Adipocyte (in vitro differentiated cells): Measurements from ENCODE around the gene SLC25A18.
"Not testable (repeated sequence)": the region's sequence is repeated elsewhere in the genome, so short reads cannot be mapped to it uniquely, and the experiment has no call there.

Experiments used
- DNase-seq: peaks from one replicate; pipeline ENCODE4 v3.0.0-alpha.2; 2015; ENCODE audit warnings: low read depth
- H3K27me3 ChIP-seq: replicated peaks from 2 replicates; pipeline ENCODE4 v1.7.0; 2013; ENCODE audit warnings: mild to moderate bottlenecking, low read length, moderate library complexity; ENCODE audit not compliant: control insufficient read depth, insufficient read depth
- H3K36me3 ChIP-seq: 2 replicates; pipeline ENCODE4 v1.7.0; 2013; ENCODE audit warnings: low read length, mild to moderate bottlenecking, moderate library complexity; ENCODE audit not compliant: control insufficient read depth, insufficient read depth, severe bottlenecking
- H3K4me1 ChIP-seq: 2 replicates; pipeline ENCODE4 v1.7.0; 2013; ENCODE audit warnings: mild to moderate bottlenecking, low read length, moderate library complexity; ENCODE audit not compliant: control insufficient read depth, insufficient read depth
- H3K4me3 ChIP-seq: 2 replicates; pipeline ENCODE4 v1.7.0; 2013; ENCODE audit warnings: mild to moderate bottlenecking, low read length, moderate library complexity
- H3K9ac ChIP-seq: 2 replicates; pipeline ENCODE4 v1.7.0; 2013; ENCODE audit warnings: mild to moderate bottlenecking, low read length, moderate library complexity
- H3K9me3 ChIP-seq: 2 replicates; pipeline ENCODE4 v1.7.0; 2013; ENCODE audit warnings: mild to moderate bottlenecking, low read length, moderate library complexity; ENCODE audit not compliant: control insufficient read depth

SLC25A18 gene

DNA sequence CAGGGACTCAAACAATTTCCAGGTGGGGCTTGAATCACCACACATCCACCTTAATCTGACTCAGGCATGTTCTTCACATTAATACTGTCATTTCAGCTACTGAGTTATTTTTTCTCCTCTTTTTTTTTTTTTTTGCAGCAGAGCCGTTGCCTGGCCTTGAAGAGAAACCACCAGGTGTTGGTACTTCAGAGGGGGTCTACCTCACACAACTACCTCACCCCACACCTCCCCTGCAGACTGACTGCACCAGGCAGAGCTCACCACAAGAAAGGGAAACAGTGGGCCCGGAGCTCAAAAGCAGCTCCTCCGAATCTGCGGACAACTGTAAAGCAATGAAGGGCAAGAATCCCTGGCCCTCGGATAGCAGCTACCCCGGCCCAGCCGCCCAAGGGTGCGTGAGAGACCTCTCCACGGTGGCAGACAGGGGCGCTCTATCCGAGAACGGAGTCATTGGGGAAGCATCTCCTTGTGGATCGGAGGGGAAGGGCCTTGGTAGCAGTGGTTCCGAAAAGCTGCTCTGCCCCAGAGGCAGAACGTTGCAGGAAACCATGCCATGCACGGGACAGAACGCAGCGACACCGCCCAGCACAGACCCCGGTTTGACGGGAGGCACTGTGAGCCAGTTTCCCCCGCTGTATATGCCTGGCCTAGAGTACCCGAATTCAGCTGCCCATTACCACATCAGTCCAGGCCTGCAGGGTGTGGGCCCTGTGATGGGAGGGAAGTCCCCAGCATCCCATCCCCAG lies 15.1 kb upstream of the SLC25A18 start:
- Histone ChIP-seq H3K4me3 (no peak overlapping the region), H3K36me3 (no peaks in the 10 kb centered on the region)

DNA sequence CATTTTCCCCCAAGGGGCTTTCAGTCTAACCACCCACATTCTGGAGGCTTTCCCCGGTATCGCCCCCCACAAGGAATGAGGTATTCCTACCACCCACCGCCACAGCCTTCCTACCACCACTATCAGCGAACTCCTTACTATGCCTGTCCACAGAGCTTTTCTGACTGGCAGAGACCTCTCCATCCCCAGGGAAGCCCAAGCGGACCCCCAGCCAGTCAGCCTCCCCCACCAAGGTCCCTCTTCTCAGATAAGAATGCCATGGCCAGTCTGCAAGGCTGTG lies 14.6 kb upstream of the SLC25A18 start:
- Histone ChIP-seq H3K4me3 (no peak overlapping the region), H3K9ac (no peak overlapping the region), H3K36me3 (no peaks in the 10 kb centered on the region), H3K27me3 (peaks cover 12% of the 10 kb centered on the region), H3K4me1 (no peaks in the 10 kb centered on the region), H3K9me3 (no peaks in the 10 kb centered on the region)
- DNase-seq, result no peak

More for the DNA sequence above, 15.1 kb upstream of the SLC25A18 start:
- H3K9ac ChIP-seq, result no peak overlapping the region
- DNase-seq, result no peak
- H3K4me1 ChIP-seq, result no peaks in the 10 kb centered on the region
- no peaks in the 10 kb centered on the region for H3K9me3 ChIP-seq
- H3K27me3 ChIP-seq, result peaks cover 9% of the 10 kb centered on the region

DNA sequence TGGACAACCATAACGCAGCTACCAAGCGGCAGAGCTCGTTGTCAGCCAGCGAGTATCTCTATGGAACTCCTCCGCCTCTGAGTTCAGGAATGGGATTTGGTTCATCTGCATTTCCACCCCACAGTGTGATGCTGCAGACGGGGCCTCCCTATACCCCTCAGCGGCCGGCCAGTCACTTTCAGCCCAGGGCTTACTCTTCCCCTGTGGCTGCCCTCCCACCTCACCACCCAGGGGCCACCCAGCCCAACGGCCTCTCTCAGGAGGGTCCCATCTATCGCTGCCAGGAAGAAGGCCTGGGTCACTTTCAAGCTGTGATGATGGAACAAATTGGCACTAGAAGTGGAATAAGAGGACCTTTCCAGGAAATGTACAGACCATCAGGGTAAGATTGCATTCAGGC lies 14.1 kb upstream of the SLC25A18 start:
- Histone ChIP-seq H3K4me1 (no peaks in the 10 kb centered on the region), H3K9ac (no peak overlapping the region), H3K4me3 (no peak overlapping the region), H3K9me3 (no peaks in the 10 kb centered on the region), H3K27me3 (peaks cover 12% of the 10 kb centered on the region), H3K36me3 (no peaks in the 10 kb centered on the region)
- no peak for DNase-seq

DNA sequence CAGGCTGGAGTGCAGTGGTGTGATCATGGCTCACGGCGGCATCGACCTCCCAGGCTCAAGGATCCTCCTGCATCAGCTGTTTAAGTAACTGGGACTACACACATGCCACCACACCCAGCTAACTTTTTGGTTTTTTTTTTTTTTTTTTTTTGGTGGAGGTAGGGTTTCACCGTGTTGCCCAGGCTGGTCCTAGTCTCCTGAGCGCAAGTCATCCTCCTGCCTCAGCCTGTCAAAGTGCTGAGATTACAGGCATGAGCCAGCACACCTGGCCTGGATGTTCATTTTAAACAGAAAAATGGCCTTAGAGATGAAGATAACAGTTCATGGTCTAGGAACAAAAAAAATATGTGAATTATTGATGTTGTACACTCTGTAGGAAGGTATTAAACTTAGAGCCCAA lies 13.6 kb upstream of the SLC25A18 start:
- DNase-seq, result no peak
- Histone ChIP-seq H3K4me3 (no peak overlapping the region), H3K9ac (no peak overlapping the region), H3K9me3 (no peaks in the 10 kb centered on the region), H3K27me3 (peaks cover 12% of the 10 kb centered on the region), H3K36me3 (no peaks in the 10 kb centered on the region), H3K4me1 (no peaks in the 10 kb centered on the region)

DNA sequence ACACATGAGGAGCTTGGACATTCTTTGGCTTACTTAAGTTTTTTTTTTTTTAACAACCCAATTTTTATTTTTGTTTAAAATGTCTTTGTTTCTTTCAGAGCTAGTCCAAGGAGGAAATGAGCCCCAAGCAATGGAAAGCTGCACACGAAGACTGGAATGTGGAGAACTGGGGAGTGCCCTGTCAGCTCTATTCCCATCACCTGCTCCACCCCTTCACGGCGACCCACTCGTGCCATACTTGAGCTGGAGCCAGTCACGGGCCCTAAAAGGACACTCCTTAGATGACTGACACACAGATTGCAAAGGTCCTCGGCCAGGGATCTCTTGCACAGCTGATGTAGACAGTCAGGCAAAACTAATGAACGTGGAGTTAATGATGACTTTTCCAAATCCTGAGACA lies 10.6 kb upstream of the SLC25A18 start:
- Histone ChIP-seq H3K27me3 (peaks cover 12% of the 10 kb centered on the region), H3K4me3 (no peak overlapping the region), H3K36me3 (no peaks in the 10 kb centered on the region), H3K4me1 (no peaks in the 10 kb centered on the region), H3K9me3 (no peaks in the 10 kb centered on the region), H3K9ac (no peak overlapping the region)
- DNase-seq, result no peak

DNA sequence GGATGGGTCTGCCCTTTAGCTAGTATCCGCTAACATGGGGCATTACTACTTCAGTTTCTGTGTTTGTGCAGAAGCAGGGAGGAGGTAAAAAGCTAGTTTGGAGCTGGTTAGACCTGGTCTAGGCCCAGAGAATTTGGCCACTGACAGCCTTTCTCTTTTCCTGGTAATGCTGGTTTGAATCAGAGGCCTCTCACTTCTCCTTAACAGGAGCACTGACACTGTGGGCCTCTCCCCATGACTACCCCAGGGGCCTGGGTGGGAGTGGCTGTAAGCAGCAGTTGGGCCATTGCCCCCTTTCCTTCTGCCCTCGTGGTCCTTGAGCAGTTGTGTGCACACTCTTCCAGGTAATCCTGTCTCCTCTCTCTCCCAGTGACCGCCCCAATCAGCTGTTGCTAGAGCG lies 8.5 kb upstream of the SLC25A18 start:
- Histone ChIP-seq H3K4me1 (peaks cover 3% of the 10 kb centered on the region), H3K9ac (no peak overlapping the region), H3K27me3 (peaks cover 10% of the 10 kb centered on the region), H3K9me3 (no peaks in the 10 kb centered on the region), H3K36me3 (no peaks in the 10 kb centered on the region), H3K4me3 (no peak overlapping the region)
- no peak for DNase-seq

DNA sequence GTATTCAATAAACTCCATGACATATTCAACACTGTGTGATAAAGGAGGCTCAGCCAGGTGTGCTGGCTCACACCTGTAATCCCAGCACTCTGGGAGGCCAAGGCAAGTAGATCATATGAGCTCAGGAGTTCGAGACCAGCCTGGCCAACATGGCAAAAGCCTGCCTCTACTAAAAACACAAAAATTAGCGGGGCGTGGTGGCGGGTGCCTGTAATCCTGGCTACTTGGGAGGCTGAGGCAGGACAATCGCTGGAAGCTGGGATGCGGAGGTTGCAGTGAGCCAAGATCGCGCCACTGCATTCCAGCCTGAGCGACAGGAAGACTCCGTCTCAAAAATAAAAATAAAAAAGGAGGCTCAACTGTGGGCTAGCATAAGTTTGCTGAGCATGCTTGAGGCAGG lies 4.1 kb upstream of the SLC25A18 start:
- H3K4me1 ChIP-seq, result peaks cover 29% of the 10 kb centered on the region
- H3K9me3 ChIP-seq, result no peaks in the 10 kb centered on the region
- H3K4me3 ChIP-seq, result no peak overlapping the region
- peaks cover 3% of the 10 kb centered on the region for H3K27me3 ChIP-seq
- DNase-seq, result no peak
- no peak overlapping the region for H3K9ac ChIP-seq
- no peaks in the 10 kb centered on the region for H3K36me3 ChIP-seq

DNA sequence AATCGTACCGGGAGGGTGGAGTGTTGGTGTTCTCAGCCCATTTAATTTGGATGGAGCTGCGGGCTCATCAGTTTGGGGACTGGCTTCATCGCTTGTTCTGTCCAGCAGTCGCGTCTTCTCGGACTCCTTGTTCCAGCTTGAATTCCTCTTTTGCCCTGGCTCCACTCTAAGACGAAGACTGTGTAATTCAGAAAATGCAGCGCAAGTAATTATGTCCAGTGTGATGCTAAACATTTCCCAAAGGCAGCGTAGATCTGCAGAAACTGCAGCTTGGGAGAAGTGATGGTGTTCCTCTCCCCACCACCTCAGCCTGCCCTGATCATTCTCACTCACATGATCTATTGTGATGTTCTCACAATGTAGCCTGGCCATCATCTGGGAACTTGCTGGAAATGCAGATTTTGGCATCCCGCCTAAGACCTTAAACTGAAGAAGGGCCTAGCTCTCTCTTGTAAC lies 666 bp downstream of the SLC25A18 start:
- Histone ChIP-seq H3K4me1 (peaks cover 40% of the 10 kb centered on the region), H3K36me3 (no peaks in the 10 kb centered on the region), H3K9me3 (no peaks in the 10 kb centered on the region), H3K27me3 (no peaks in the 10 kb centered on the region), H3K4me3 (peak overlapping the region; percentile 80), H3K9ac (peak overlapping the region; percentile 83)
- DNase-seq, result peak; percentile 16

DNA sequence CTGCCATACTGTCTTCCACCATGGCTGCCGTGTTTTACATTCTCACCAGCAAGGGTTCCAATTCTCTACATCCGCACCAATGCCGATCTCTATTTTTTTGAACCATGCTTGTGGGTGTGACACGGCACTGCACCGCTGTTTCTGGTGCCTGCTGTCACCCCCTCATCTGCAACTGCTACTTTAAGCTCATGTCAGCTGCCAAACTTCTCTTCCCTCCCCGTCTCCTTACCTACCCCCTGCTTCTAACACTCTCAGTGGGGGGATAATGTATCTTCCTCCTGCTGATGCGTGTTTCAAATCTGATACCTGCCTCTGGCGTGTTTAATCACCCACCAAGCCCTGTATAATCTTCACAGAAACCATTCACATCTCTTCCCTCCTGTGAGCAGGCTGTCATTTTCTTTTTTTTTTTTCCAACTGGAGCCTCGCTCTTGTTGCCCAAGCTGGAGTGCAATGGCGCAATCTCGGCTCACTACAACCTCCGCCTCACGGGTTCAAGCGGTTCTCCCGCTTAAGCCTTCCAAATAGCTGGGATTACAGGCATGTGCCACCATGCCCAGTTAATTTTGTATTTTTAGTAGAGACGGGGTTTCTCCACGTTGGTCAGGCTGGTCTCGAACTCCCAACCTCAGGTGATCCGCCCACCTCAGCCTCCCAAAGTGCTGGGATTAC lies 2.9 kb downstream of the SLC25A18 start:
- not testable (repeated sequence) for DNase-seq, H3K9me3 ChIP-seq
- peak overlapping the region; percentile 54 for H3K9ac ChIP-seq

DNA sequence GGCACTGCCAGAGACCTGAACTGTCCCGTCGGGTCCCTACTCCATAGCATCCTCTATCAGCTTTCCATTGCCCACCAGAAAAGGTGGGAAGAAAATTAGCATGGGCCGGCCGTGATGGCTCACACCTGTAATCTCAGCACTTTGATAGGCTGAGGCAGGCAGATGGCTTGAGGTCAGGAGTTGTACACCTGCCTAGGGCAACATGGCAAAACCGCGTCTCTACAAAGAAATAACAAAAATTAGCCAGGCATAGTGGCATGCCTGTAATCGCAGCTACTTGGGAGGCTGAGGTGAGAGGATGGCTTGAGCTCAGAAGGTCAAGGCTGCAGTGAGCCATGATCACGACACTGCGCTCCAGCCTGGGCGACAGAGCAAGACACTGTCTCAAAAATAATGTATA lies 3.5 kb downstream of the SLC25A18 start:
- no peak for DNase-seq
- Histone ChIP-seq H3K4me1 (peaks cover 54% of the 10 kb centered on the region), H3K27me3 (no peaks in the 10 kb centered on the region), H3K4me3 (no peak overlapping the region), H3K9ac (no peak overlapping the region), H3K9me3 (no peaks in the 10 kb centered on the region), H3K36me3 (no peaks in the 10 kb centered on the region)

More for the DNA sequence above, 2.9 kb downstream of the SLC25A18 start:
- Histone ChIP-seq H3K4me3 (peak overlapping the region; percentile 23), H3K4me1 (peaks cover 48% of the 10 kb centered on the region)
- not testable (repeated sequence) for H3K36me3 ChIP-seq, H3K27me3 ChIP-seq

DNA sequence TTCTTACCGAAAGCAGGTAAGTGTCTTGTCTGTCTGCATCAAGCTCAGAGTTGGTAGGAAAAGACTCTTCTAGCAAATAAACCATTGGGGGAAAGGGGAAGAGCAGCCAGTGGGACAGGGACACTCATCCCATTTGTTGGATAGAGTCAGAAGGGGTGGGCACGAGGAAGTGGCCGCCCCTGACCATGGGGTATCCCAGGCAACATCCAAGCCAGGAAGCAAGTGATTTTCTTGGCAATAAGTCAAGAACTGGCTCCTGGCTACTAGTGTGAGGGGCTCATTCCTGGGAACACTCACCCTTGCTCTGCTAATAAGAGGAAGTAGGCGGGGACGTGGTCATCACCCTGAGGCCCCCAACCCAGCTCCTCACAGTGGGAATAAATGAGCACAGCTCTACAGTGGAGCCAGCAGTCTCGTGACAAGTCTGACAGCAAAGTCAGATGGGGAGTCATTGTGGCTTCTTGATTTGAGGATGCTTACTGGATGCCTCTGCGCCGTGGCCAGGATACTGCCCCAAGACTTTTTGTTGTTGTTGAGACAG lies 6.7 kb downstream of the SLC25A18 start:
- DNase-seq, result no peak

More for the DNA sequence above, 6.7 kb downstream of the SLC25A18 start:
- no peaks in the 10 kb centered on the region for H3K27me3 ChIP-seq
- peaks cover 26% of the 10 kb centered on the region for H3K4me1 ChIP-seq
- H3K9ac ChIP-seq, result peak overlapping the region; percentile 89
- no peaks in the 10 kb centered on the region for H3K36me3 ChIP-seq
- peak overlapping the region; percentile 74 for H3K4me3 ChIP-seq
- no peaks in the 10 kb centered on the region for H3K9me3 ChIP-seq
